Measurements from ENCODE around the gene PCK1.
A peak's percentile ranks its signal among the peaks of the same experiment; 100 is the strongest.

The PCK1 gene

DNA sequence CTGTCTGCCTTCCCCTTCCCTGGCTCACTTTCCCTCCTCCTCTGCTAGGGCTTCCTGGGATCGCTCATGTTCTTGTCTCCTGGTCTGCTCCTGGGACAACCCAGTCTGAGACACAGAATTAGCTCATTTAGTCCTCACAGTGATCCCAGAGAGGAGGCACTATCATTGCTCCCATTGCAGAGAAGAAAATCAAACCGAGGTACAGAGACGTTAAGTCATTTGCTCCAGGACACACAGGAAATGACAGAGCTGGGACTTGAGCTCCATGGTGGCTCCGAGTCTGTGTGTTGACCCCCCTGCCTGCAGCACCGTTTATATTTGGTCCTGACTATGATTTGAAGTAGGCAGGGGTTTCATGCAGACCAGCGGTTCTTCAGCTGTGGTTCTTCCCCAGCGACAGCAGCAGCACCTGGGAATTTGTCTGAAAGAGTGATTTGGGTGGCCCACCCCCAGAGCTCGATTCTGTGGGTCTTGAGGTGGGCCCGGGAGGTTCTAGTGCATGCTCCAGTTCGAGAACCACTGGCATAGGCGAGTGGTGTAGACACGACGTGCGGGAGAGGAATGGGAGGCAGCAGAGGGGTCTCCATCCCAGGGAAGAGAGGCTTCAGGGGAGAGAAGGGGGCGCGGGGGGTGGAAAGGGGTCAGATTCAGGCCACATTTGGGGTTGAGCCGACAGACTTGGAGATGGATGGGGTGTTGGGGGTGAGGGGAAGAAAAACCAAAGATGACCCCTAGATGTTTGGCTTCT is 24.7 kb downstream of the PCK1 start:
- H3K9ac ChIP-seq (ENCODE audit: low read length in 2 of 2) = peak overlapping the region in 1 of 2 donors; percentile 21

DNA sequence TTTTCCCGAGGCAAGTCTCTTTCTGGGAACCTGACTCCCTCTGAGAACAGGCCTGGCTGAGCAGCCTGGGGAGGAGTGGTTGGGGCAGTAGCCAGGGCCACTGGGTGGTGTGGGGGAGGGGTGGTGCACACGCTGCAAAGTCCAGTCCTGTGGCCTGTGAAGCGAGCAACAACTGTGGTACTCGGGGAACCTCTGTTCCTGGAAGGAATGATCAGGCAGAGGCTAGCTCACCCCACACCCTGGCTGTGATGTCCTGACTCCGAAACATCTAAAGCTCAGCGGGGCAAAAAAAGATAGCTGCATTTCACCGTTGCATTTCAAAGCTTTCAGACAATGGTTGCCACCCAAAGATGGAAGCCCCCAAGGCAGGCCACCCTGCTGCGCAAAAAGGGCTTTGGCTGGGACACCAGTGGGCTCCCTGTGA is 25.5 kb downstream of the PCK1 start:
- Histone ChIP-seq H3K4me1 (ENCODE audit: control insufficient read depth, insufficient read depth, low read length) (peaks cover 50% of the 10 kb centered on the region), H3K9me3 (ENCODE audit: control insufficient read depth in 2 of 2, low read length in 2 of 2) (peaks cover 2 to 6% of the 10 kb centered on the region in 2 donors), H3K36me3 (ENCODE audit: control insufficient read depth in 2 of 2, insufficient read depth in 2 of 2, low read length in 2 of 2) (no peaks in the 10 kb centered on the region), H3K27me3 (ENCODE audit: control insufficient read depth in 1 of 2, insufficient read depth in 2 of 2, low read length in 2 of 2) (no peaks in the 10 kb centered on the region), H3K27ac (ENCODE audit: low read length) (no peak overlapping the region), H3K4me3 (ENCODE audit: low read length in 2 of 2) (no peak overlapping the region), H3K9ac (ENCODE audit: low read length in 2 of 2) (no peak overlapping the region)

More for the DNA sequence above, 24.7 kb downstream of the PCK1 start:
- H3K4me3 ChIP-seq (ENCODE audit: low read length in 2 of 2) = peak overlapping the region in 1 of 2 donors; percentile 8
- H3K36me3 ChIP-seq (ENCODE audit: control insufficient read depth in 2 of 2, insufficient read depth in 2 of 2, low read length in 2 of 2) = no peaks in the 10 kb centered on the region
- peaks cover 2 to 6% of the 10 kb centered on the region in 2 donors for H3K9me3 ChIP-seq (ENCODE audit: control insufficient read depth in 2 of 2, low read length in 2 of 2)
- H3K27me3 ChIP-seq (ENCODE audit: control insufficient read depth in 1 of 2, insufficient read depth in 2 of 2, low read length in 2 of 2) = no peaks in the 10 kb centered on the region
- H3K4me1 ChIP-seq (ENCODE audit: control insufficient read depth, insufficient read depth, low read length) = peaks cover 57% of the 10 kb centered on the region
- peak overlapping the region; percentile 37 for H3K27ac ChIP-seq (ENCODE audit: low read length)

DNA sequence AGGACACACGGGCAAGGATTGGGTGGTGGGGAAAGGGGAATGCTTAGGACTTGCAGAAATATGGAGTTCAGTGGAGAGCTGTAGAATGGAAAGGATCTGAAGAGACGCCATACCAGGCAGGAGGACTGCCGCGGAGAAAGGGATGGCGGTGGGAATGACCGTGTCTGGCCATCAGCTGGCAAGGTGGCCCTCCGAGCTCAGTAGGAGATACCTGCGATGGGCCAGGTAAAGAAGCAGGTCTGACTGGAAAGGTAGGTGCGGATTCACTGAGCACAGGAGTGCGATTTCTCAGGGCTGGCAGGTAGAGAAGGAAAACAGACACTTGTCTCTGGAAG is 26.0 kb downstream of the PCK1 start:
- Histone ChIP-seq H3K9me3 (ENCODE audit: control insufficient read depth in 2 of 2, low read length in 2 of 2) (peaks cover 2 to 6% of the 10 kb centered on the region in 2 donors), H3K27ac (ENCODE audit: low read length) (no peak overlapping the region), H3K4me3 (ENCODE audit: low read length in 2 of 2) (no peak overlapping the region), H3K4me1 (ENCODE audit: control insufficient read depth, insufficient read depth, low read length) (peaks cover 44% of the 10 kb centered on the region), H3K9ac (ENCODE audit: low read length in 2 of 2) (no peak overlapping the region), H3K36me3 (ENCODE audit: control insufficient read depth in 2 of 2, insufficient read depth in 2 of 2, low read length in 2 of 2) (no peaks in the 10 kb centered on the region), H3K27me3 (ENCODE audit: control insufficient read depth in 1 of 2, insufficient read depth in 2 of 2, low read length in 2 of 2) (no peaks in the 10 kb centered on the region)

DNA sequence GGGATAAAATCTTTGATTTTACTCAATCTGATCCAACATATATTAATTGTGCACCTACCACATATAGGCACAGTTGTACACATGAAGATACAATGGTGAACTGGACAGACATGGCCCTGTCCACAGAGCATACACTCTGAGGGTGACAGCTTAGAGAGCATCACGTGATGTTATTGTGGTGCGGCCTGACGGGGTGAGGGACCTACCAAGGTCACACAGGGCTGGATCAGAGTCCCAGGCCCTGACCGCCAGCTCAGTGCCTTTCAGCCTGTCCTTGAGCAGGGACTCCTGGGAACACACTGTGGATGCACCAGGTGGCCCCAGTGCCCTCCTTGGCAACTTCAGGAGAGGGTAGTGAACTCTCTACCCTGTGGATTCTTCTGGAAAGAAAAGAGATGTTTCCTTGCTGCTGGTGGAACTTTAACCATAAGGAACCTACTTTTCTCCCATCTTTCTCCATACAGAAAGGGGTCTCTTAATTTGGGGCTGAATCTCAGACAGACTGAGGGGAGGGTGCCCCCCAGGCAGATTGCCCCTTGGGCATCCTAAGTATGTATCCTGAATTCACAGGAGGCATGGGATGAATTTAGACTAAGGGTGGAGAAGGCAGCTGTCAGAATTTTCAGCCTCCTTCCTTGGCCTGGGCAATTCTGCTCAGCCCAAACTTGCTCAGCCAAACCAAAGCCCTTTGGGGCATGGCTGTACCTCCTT is 26.5 kb downstream of the PCK1 start:
- H3K9ac ChIP-seq (ENCODE audit: low read length in 2 of 2) = no peak overlapping the region
- no peak overlapping the region for H3K27ac ChIP-seq (ENCODE audit: low read length)
- H3K4me1 ChIP-seq (ENCODE audit: control insufficient read depth, insufficient read depth, low read length) = peaks cover 40% of the 10 kb centered on the region

DNA sequence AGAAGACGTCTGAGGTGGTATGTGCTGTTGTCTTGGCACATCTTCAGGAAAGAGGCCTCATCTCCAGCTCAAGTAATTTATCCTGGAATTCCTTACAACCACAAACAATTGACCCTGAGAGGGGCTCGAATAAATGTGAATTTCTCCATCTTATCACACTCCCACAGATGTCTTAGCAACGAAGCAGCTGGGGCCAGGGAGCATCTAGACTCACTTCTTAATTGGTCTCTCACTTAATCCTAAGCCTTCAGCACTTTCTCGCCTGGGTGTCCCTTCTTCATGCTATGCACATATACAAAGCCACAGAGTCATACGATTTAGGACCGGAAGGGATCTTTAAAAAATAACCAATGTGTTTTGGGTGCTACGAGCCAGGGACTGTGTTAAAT is 27.1 kb downstream of the PCK1 start:
- Histone ChIP-seq H3K9me3 (ENCODE audit: control insufficient read depth in 2 of 2, low read length in 2 of 2) (peaks cover 2 to 6% of the 10 kb centered on the region in 2 donors), H3K4me1 (ENCODE audit: control insufficient read depth, insufficient read depth, low read length) (peaks cover 34% of the 10 kb centered on the region), H3K4me3 (ENCODE audit: low read length in 2 of 2) (no peak overlapping the region), H3K36me3 (ENCODE audit: control insufficient read depth in 2 of 2, insufficient read depth in 2 of 2, low read length in 2 of 2) (no peaks in the 10 kb centered on the region), H3K27me3 (ENCODE audit: control insufficient read depth in 1 of 2, insufficient read depth in 2 of 2, low read length in 2 of 2) (no peaks in the 10 kb centered on the region), H3K9ac (ENCODE audit: low read length in 2 of 2) (no peak overlapping the region), H3K27ac (ENCODE audit: low read length) (no peak overlapping the region)

More for the DNA sequence above, 26.5 kb downstream of the PCK1 start:
- H3K27me3 ChIP-seq (ENCODE audit: control insufficient read depth in 1 of 2, insufficient read depth in 2 of 2, low read length in 2 of 2) = no peaks in the 10 kb centered on the region
- H3K4me3 ChIP-seq (ENCODE audit: low read length in 2 of 2) = no peak overlapping the region
- no peaks in the 10 kb centered on the region for H3K36me3 ChIP-seq (ENCODE audit: control insufficient read depth in 2 of 2, insufficient read depth in 2 of 2, low read length in 2 of 2)
- peaks cover 2 to 6% of the 10 kb centered on the region in 2 donors for H3K9me3 ChIP-seq (ENCODE audit: control insufficient read depth in 2 of 2, low read length in 2 of 2)

DNA sequence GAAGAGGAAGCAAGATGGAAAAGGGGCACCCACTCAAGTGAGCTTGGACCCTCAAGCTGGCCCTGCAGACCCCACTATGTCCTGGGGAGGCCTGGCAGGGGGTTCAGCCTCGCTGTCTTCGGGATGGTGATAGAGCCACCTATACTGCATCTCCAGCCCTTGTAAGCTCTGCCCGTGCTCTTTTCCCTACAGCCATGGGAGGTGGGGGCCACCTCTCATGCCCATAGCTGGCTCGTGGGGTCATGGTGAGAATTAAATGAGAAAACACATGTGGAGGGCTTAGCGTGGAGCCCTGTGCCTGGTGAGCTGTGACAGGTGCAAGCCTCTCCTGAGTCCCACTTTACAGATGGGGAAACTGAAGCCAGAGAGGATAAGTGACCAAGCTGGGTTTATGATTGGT is 27.7 kb downstream of the PCK1 start:
- Histone ChIP-seq H3K9ac (ENCODE audit: low read length in 2 of 2) (no peak overlapping the region), H3K27ac (ENCODE audit: low read length) (no peak overlapping the region), H3K27me3 (ENCODE audit: control insufficient read depth in 1 of 2, insufficient read depth in 2 of 2, low read length in 2 of 2) (no peaks in the 10 kb centered on the region), H3K4me3 (ENCODE audit: low read length in 2 of 2) (no peak overlapping the region), H3K4me1 (ENCODE audit: control insufficient read depth, insufficient read depth, low read length) (peaks cover 32% of the 10 kb centered on the region), H3K9me3 (ENCODE audit: control insufficient read depth in 2 of 2, low read length in 2 of 2) (peaks cover 2 to 6% of the 10 kb centered on the region in 2 donors), H3K36me3 (ENCODE audit: control insufficient read depth in 2 of 2, insufficient read depth in 2 of 2, low read length in 2 of 2) (no peaks in the 10 kb centered on the region)

DNA sequence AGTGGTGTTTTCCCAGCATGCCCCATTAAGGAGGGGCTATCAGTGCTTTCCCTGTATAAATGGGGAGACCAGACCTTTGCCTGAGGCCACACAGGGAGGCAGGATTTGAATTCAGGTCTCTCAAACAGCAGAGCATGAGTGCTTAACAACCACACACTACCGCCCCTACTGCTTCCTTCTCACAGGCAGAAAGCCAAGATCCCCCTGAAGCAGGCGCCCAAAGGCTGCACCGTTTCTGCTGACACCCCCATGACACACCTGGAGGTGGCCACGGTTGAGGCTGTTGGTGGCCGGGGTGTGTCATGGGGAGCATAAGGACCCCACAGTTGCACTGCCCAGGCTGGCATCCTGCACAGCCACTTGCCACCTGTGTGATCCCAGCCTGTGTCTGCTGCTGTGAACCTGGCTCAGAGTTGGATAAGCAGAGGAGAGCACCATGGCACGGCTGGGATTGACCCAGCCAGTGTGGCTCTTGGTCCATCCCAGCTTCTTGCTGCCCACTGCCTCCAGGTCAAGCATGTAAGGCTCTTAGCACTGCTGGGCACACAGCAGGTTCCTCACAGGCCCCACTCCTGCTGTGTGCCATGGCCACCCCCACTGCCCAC is 28.3 kb downstream of the PCK1 start:
- no peak overlapping the region for H3K27ac ChIP-seq (ENCODE audit: low read length)
- no peaks in the 10 kb centered on the region for H3K27me3 ChIP-seq (ENCODE audit: control insufficient read depth in 1 of 2, insufficient read depth in 2 of 2, low read length in 2 of 2)
- no peaks in the 10 kb centered on the region for H3K36me3 ChIP-seq (ENCODE audit: control insufficient read depth in 2 of 2, insufficient read depth in 2 of 2, low read length in 2 of 2)
- peaks cover 2 to 6% of the 10 kb centered on the region in 2 donors for H3K9me3 ChIP-seq (ENCODE audit: control insufficient read depth in 2 of 2, low read length in 2 of 2)
- no peak overlapping the region for H3K9ac ChIP-seq (ENCODE audit: low read length in 2 of 2)
- peaks cover 32% of the 10 kb centered on the region for H3K4me1 ChIP-seq (ENCODE audit: control insufficient read depth, insufficient read depth, low read length)
- no peak overlapping the region for H3K4me3 ChIP-seq (ENCODE audit: low read length in 2 of 2)

DNA sequence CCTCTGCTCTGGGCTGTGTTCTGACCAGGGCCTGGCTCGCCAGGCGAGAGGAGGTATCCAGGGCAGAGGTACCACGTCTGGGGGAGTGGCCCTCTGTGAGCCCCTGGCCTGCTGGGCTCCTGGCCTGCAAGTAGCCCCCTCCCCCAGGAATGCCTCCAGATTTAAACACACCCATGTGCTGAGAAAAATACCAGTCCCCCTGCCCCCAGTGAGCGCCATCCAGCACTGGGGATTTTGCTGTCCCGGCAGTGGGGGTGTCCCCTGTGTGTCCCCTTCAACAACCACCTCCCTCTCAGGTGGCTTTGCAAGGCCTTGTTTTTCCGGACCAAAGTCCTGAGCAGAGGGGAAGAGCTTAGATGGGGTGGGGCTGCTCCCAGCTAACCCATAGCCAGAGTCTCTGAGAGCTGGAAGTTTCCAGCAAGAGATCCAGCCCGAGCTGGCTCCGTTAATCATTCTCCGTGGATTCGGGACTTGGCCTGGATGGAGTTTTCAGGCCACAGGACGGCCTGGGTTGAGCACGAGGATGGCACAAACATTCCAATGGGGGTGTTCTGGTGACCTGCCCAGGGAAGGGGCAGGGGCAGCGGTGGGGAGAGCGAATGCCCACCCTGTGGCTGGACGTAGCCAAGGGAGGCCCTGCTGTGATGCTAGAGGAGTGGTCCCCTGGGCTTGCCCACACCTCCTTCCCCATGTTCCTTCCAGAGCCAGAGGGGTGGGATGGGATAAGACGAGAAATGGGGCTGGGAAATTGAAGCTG is 29.0 kb downstream of the PCK1 start:
- Histone ChIP-seq H3K36me3 (ENCODE audit: control insufficient read depth in 2 of 2, insufficient read depth in 2 of 2, low read length in 2 of 2) (no peaks in the 10 kb centered on the region), H3K4me3 (ENCODE audit: low read length in 2 of 2) (no peak overlapping the region), H3K27ac (ENCODE audit: low read length) (no peak overlapping the region), H3K4me1 (ENCODE audit: control insufficient read depth, insufficient read depth, low read length) (peaks cover 28% of the 10 kb centered on the region), H3K9ac (ENCODE audit: low read length in 2 of 2) (no peak overlapping the region), H3K9me3 (ENCODE audit: control insufficient read depth in 2 of 2, low read length in 2 of 2) (peaks cover 2 to 6% of the 10 kb centered on the region in 2 donors), H3K27me3 (ENCODE audit: control insufficient read depth in 1 of 2, insufficient read depth in 2 of 2, low read length in 2 of 2) (no peaks in the 10 kb centered on the region)

DNA sequence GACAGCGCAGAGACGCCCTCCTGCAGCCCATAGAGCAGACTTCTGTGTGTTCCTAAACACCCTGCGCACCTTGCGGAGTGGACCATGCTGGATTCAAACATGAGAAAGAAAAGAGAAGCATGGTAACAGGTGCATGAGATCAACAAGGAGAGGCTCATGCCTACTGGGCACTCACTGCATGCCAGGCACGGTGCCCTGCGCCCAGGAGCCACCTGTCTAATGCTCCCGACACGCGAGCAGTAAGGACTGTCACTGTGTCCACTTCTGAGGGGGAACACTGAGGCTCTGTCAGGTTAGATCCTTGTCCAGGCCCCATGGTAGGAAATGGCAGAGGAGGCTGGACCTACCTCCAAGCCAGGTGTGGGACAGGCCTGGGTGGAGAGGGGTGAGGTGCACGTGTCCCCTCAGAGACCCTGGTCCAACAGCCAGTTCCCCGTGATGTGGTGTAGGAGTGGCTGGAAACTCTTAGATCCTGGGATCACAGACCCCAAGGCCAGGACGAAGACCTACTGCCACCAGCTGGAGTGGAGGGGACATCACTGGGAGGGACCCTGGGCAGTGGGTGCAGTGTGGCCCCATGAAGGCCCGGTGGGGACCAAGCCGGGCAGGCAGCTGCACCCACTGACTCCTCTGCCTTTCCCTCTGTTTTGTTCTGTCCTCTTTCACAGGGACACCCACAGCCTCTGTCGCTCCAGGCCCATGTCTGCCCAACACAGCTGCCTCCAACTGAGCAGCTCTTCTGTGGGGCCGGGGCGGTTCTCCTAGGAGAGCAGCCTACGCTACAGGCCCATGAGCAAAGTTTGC is 29.8 kb downstream of the PCK1 start:
- H3K4me1 ChIP-seq (ENCODE audit: control insufficient read depth, insufficient read depth, low read length) = peaks cover 20% of the 10 kb centered on the region
- H3K9me3 ChIP-seq (ENCODE audit: control insufficient read depth in 2 of 2, low read length in 2 of 2) = peaks cover 2 to 6% of the 10 kb centered on the region in 2 donors
- no peak overlapping the region for H3K27ac ChIP-seq (ENCODE audit: low read length)
- H3K4me3 ChIP-seq (ENCODE audit: low read length in 2 of 2) = no peak overlapping the region
- H3K9ac ChIP-seq (ENCODE audit: low read length in 2 of 2) = no peak overlapping the region
- no peaks in the 10 kb centered on the region for H3K27me3 ChIP-seq (ENCODE audit: control insufficient read depth in 1 of 2, insufficient read depth in 2 of 2, low read length in 2 of 2)
- no peaks in the 10 kb centered on the region for H3K36me3 ChIP-seq (ENCODE audit: control insufficient read depth in 2 of 2, insufficient read depth in 2 of 2, low read length in 2 of 2)

Measured in stomach smooth muscle (tissue), 2 donors.